HG02759 (cell line): ENCODE measurements around the gene SLIT1.

Source experiments
- ATAC-seq: cut with Tn5 transposase; IDR thresholded peaks from one replicate; pipeline ENCODE4 v1.9.1; 2021; ENCODE audit warnings: mild to moderate bottlenecking, moderate library complexity; ENCODE audit not compliant: unreplicated experiment

The SLIT1 gene

GRCh38 chr10:97185326-97186058, at the start of gene SLIT1:
SLIT1 (minus strand) TSS chr10:97185959; CDS start chr10:97185674, 285 bp downstream.
- no peak for ATAC-seq

- no peak for ATAC-seq
Measured at GRCh38 chr10:97235353-97235752, 49.6 kb upstream of the SLIT1 start.

- no peak for ATAC-seq
Measured at GRCh38 chr10:97234400-97234799, 48.6 kb upstream of the SLIT1 start.

DNA sequence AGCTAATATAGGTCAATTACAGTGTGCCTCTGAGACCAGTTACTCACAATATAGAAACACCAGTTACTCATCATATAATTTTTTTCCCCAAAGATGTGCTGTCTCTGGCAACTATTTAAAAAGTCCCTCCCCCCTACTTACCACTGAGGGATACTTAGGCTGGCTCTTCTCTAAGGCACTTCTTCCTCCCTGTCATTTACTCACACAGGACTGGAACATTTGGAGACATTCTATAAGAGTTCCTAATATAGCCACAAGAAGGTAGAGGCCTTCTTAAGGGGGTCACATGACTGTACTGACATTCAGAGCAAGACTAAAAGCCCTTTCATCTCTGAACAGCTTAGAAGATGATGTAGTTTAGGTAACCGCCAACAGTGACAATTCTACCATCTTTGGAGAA, 44.4 kb upstream of the SLIT1 start:
- ATAC-seq, result no peak

DNA sequence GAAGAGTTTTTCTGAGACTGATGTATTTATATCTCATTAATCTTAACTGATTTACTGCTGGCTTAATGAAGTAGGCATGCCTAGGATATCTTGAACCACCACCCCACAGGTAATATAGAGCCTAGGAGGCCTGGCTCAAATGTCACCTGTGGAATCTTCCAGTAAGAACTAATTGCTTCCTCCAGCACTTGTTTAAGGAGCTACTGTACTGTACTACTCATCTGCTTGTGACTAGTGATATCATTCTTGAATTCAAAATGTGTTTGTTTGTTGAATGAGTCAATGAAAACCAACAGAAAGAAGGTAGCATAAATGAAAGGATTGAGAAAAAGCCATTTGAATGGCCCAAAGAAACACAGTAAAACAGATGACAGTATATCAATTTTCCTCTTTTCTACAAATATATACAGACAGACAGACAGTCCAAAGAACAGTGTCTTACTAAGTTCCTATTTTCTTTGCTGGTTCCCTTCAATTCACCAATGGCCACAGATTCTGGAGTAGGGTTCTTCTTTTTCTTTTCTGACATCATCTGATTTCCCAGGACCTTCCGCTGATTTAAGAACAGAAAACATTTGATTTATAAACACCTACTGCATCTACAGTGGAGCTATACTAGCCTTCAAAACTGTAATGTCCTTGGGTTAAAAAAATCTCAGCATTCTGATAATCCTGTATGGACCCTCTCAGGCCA, 43.7 kb upstream of the SLIT1 start:
- no peak for ATAC-seq

DNA sequence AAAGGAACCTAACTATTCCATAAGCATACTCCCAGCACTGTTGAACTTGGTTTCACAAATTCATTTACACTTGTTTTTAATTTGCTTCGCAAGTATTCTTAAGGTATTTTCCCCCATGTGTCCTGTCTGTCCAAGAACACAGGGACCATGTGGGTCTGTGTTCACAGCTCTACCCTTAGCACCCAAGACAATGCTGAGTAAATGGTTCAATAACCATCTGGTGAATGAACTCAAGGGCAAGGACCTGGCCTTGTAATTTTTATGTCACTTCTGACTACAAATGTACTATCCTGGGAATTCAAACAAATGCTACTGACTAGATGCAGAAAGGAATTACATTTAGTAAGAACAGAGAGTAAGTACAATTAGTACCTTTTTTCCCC, 43.0 kb upstream of the SLIT1 start:
- no peak for ATAC-seq

DNA sequence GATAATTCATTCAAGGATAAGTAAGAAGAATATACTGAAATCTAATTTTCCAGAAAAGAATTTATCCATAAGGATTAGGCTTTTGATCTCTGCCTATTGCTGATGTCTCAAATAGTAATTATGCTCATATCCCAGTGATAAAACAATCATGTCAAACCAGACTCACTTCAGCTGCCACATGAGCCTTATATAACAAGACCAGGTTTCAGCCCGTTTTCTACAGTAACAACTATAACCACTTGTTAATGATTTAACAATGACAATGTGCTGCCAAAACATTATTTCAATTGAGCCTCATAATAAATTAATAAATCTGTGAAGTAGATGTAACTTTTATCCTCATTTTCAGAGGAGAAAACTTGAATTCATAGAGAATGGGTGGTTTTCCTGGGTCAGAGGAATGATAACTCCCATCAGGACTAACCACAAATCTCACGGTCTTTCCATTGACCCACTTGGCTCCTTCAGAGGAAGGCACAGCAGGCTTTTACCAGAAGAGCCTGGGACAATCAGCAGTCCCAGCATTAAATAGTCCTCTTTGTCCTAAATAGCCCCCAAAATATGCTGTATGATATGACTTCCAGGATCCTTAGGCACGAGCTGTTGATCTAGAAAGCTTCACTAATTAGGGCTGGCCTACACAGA, 42.5 kb upstream of the SLIT1 start:
- no peak for ATAC-seq

DNA sequence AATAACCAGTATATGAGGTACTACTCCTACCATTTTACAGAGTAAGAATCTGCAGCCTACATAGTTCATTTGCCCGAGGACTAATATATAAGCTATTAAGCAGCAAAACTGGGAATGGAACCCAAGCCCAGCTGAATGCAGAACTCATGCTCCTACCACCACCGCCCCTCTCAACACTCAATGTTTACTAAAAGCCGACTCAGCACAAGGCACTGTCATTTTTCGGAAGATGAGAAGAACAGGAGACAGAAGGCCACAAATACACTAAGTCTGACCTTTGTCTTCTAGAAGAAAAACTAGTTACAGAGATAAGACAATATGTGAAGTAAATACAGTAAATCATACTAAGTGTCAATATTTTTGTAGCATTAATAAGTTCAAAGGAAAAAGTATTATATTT, 40.6 kb upstream of the SLIT1 start:
- no peak for ATAC-seq

GRCh38 chr10:97224483-97225435, 39.0 kb upstream of the SLIT1 start:
- ATAC-seq, result no peak

DNA sequence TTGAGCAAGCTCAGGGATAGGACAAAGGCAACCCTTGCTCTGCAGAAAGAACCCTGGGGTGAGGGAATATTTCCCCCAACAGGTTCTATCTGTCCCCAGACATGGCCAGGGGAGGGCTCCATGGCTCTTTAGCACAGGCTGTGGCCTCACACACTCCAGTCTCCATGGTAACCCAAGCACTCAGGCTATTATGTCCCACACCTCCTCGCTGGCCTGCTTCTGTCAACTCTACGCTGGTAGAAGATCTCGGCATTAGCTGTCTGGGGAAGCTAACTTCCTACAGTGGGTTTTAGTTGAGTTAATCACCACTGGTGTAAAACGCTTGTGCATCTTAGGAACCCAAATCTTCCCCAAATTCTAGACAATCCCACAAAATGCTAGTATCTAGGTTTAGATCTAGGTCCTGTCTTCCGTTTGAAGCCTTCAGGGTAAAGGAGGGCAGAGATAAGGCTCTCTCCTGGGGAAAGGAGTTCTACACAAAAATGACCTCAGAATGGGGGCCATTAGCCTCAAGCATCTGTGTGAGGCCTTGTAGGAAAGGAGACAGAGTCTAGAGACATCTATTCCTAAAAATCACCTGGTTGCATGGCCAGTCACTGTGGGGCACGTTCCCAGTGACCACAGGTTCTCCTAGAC, 36.7 kb upstream of the SLIT1 start:
- ATAC-seq, result no peak

DNA sequence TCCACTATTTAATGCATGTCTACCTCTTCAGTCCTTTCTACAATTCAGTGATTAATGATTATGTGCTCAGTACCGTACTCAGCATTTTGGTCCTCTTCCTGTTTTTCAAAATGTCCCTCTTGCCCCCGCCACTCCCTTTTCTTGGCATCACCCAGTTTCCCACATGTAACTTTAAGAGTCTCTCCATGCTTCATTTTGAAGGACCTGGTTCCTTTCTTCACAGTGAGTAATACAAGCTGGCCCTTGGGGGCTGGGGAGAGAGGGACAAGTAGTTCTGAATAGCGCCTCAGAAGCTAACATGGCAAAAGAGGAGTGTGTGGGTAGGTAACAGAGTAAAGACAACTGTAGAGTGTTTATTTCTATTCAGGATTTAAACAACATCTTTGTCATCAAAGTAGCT, 34.6 kb upstream of the SLIT1 start:
- no peak for ATAC-seq

GRCh38 chr10:97217299-97217698, 31.5 kb upstream of the SLIT1 start:
- ATAC-seq, result no peak

GRCh38 chr10:97215619-97216260, 30.0 kb upstream of the SLIT1 start:
- ATAC-seq, result no peak

DNA sequence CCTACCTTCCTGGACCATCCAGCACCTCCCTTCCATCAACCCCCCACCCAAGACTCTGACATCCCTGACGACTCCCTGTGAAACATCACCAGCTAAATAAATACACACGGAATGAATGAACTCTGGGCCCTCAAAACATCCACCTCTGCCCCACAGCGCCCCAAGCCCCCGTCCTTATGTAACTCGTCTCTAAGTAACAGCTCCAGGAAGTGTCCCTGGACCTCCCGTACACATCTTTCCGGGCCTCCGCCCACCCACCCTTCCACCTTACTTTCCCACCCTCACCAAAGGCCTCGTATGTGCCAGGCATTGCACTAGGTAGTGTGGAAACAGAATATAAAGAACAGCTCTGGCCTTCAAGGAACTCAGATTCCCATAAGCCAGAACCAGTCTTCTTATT, 27.7 kb upstream of the SLIT1 start:
- no peak for ATAC-seq

DNA sequence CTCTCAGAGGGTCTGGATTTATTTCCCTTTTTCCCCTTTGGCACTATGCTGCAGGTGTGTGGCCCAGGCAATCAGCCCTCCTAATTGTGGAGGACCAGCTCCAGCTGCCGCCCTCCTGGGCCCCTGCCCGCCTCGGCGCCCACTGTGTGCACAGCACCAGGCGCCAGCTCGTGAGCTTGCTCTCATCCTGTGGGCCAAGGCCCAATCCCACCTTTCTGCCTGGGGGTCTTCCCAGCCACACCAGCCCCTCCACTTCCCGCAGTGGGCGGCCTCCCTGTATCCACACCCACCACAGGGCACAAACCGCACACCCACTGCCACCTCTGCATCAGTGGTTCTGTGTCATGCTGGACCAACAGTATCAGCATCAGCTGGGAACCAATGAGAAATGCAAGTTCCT, 25.5 kb upstream of the SLIT1 start:
- no peak for ATAC-seq

DNA sequence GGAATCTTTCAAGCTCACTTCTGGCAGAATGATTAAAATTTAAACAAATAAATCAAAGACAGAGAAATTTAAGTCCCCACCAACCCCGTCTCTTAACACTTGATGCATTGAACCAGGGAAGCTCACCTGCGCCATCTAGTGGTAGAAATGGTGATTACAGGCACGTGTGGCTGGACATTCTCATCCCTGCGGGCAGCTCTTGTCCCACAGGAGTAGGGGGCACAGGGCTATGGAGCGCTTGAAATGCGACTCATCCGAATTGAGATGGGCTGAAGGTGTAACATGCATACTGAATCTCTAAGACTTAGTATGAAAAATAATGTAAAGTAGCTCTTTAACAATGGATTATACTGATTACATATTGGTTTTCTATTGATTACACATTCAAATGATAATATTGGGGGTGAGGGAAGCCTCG, 24.8 kb upstream of the SLIT1 start:
- no peak for ATAC-seq

GRCh38 chr10:97207756-97208346, 22.1 kb upstream of the SLIT1 start:
- no peak for ATAC-seq

DNA sequence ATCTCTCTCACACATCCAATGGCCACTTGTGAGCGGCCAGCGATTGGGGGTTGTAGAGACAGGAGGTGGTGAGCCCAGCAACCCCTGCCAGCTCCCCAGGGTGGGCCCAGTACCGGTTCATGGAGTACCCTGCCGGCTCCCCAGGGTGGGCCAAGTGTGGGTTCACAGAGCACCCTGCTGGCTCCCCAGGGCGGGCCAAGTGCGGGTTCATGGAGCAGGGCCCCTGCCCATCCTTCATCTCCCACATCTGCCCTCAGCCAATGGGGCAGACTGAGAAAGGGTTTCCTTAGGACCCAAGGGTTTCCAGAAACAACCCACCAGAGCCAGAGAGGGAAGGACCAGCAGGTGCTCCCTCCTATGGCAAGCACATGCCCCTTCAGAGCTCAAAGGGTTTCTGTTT, 21.4 kb upstream of the SLIT1 start:
- ATAC-seq, result no peak

GRCh38 chr10:97204826-97205679, 19.3 kb upstream of the SLIT1 start:
- ATAC-seq, result no peak
